H9 (cell line): ENCODE measurements around the gene TNPO2. TPM values are rescaled to one million over a fixed set of nuclear protein-coding genes. Genes with fewer than 3 reads are reported as not detected.

Source experiments
- DNase-seq: peaks from one replicate; pipeline ENCODE4 v3.0.0-alpha.2; 2017
- H2AFZ ChIP-seq: one replicate; pipeline ENCODE4 v1.6.1; 2013; ENCODE audit warnings: mild to moderate bottlenecking, low read length, control low read depth, moderate library complexity
- H2AK5ac ChIP-seq: 2 replicates; pipeline ENCODE4 v1.6.1; 2013; ENCODE audit warnings: low read length, control low read depth, mixed read lengths; ENCODE audit not compliant: insufficient read length
- H2BK120ac ChIP-seq: one replicate; pipeline ENCODE4 v1.6.1; 2013; ENCODE audit warnings: low read depth, mild to moderate bottlenecking, low read length, control low read depth, inconsistent platforms; ENCODE audit not compliant: poor library complexity, severe bottlenecking
- H2BK12ac ChIP-seq: 2 replicates; pipeline ENCODE4 v1.6.1; 2013; ENCODE audit warnings: low read length, control low read depth, mixed read lengths, low read depth; ENCODE audit not compliant: insufficient read length
- H2BK15ac ChIP-seq: 2 replicates; pipeline ENCODE4 v1.6.1; 2013; ENCODE audit warnings: low read depth, low read length, control low read depth
- H2BK20ac ChIP-seq: one replicate; pipeline ENCODE4 v1.6.1; 2013; ENCODE audit warnings: low read depth, mild to moderate bottlenecking, low read length, control low read depth, inconsistent platforms; ENCODE audit not compliant: poor library complexity, severe bottlenecking
- H2BK5ac ChIP-seq: 2 replicates; pipeline ENCODE4 v1.6.1; 2013; ENCODE audit warnings: low read length, control low read depth, mixed read lengths; ENCODE audit not compliant: insufficient read length
- H3K14ac ChIP-seq: 2 replicates; pipeline ENCODE4 v1.6.1; 2013; ENCODE audit warnings: low read length, control low read depth; ENCODE audit not compliant: insufficient read depth
- H3K18ac ChIP-seq: 2 replicates; pipeline ENCODE4 v1.6.1; 2013; ENCODE audit warnings: low read depth, mild to moderate bottlenecking, mixed read lengths, low read length, control low read depth; ENCODE audit not compliant: insufficient read length
- H3K23ac ChIP-seq: 2 replicates; pipeline ENCODE4 v1.6.1; 2013; ENCODE audit warnings: low read length, control low read depth, mixed read lengths, low read depth; ENCODE audit not compliant: insufficient read length
- H3K23me2 ChIP-seq: 2 replicates; pipeline ENCODE4 v1.6.1; 2013; ENCODE audit warnings: low read depth, mild to moderate bottlenecking, mixed read lengths, low read length, control low read depth; ENCODE audit not compliant: insufficient read length, poor library complexity, severe bottlenecking
- H3K27ac ChIP-seq: 2 replicates; pipeline ENCODE4 v1.5.1; 2013; ENCODE audit warnings: low read length, control low read depth, mixed read lengths, low read depth; ENCODE audit not compliant: insufficient read length
- H3K27me3 ChIP-seq: 2 replicates; pipeline ENCODE4 v1.6.1; 2013; ENCODE audit warnings: low read length, control low read depth, inconsistent platforms; ENCODE audit not compliant: insufficient read depth
- H3K4ac ChIP-seq: 2 replicates; pipeline ENCODE4 v1.6.1; 2013; ENCODE audit warnings: low read depth, mild to moderate bottlenecking, control low read depth, inconsistent platforms, low read length, moderate library complexity
- H3K4me1 ChIP-seq: 2 replicates; pipeline ENCODE4 v1.6.1; 2013; ENCODE audit warnings: low read length, control low read depth, inconsistent platforms; ENCODE audit not compliant: insufficient read depth
- H3K4me2 ChIP-seq: 2 replicates; pipeline ENCODE4 v1.6.1; 2013; ENCODE audit warnings: low read length, control low read depth, mixed read lengths; ENCODE audit not compliant: insufficient read length, insufficient read depth
- H3K56ac ChIP-seq: 2 replicates; pipeline ENCODE4 v1.6.1; 2013; ENCODE audit warnings: low read depth, mild to moderate bottlenecking, mixed read lengths, low read length, control low read depth; ENCODE audit not compliant: insufficient read length
- H3K79me1 ChIP-seq: 2 replicates; pipeline ENCODE4 v1.6.1; 2013; ENCODE audit warnings: low read depth, mild to moderate bottlenecking, moderate library complexity, low read length, control low read depth, inconsistent platforms; ENCODE audit not compliant: insufficient read depth, poor library complexity, severe bottlenecking
- H3K79me2 ChIP-seq: 2 replicates; pipeline ENCODE4 v1.6.1; 2013; ENCODE audit warnings: low read length, control low read depth, inconsistent platforms; ENCODE audit not compliant: insufficient read depth
- H3K9ac ChIP-seq: 2 replicates; pipeline ENCODE4 v1.6.1; 2013; ENCODE audit warnings: low read length, control low read depth, mixed read lengths; ENCODE audit not compliant: insufficient read length; ENCODE audit errors: extremely low read depth
- H3K9me3 ChIP-seq: one replicate; pipeline ENCODE4 v1.6.1; 2013; ENCODE audit warnings: low read depth, low read length, inconsistent platforms; ENCODE audit not compliant: control insufficient read depth
- H3T11ph ChIP-seq: one replicate; pipeline ENCODE4 v1.6.1; 2013; ENCODE audit warnings: mild to moderate bottlenecking, low read length, control low read depth, inconsistent platforms
- H4K20me1 ChIP-seq: one replicate; pipeline ENCODE4 v1.6.1; 2013; ENCODE audit not compliant: control insufficient read depth, insufficient read length, insufficient read depth
- H4K5ac ChIP-seq: 2 replicates; pipeline ENCODE4 v1.6.1; 2013; ENCODE audit warnings: low read depth, mild to moderate bottlenecking, mixed read lengths, low read length, control low read depth; ENCODE audit not compliant: insufficient read length
- H4K8ac ChIP-seq: replicated peaks from 2 replicates; pipeline ENCODE4 v1.6.1; 2013; ENCODE audit warnings: low read length, control low read depth, mixed read lengths, low read depth; ENCODE audit not compliant: insufficient read length
- H4K91ac ChIP-seq: 2 replicates; pipeline ENCODE4 v1.6.1; 2013; ENCODE audit warnings: low read depth, mild to moderate bottlenecking, moderate library complexity, mixed read lengths, low read length, control low read depth; ENCODE audit not compliant: insufficient read length
- H3K27ac Mint-ChIP-seq, 3 experiments: 2 replicates in 2 of 3; 3 replicates in 1 of 3; pipeline ENCODE4 v1.8.0; 2020 to 2021; ENCODE audit warnings: mixed read lengths in 3 of 3, mild to moderate bottlenecking in 1 of 3, moderate library complexity in 1 of 3
- H3K27me3 Mint-ChIP-seq: 2 replicates; pipeline ENCODE4 v1.8.0; 2021; ENCODE audit warnings: low read depth, mild to moderate bottlenecking, moderate library complexity, mixed read lengths
- H3K36me3 Mint-ChIP-seq, 3 experiments: 2 replicates in 2 of 3; 3 replicates in 1 of 3; pipeline ENCODE4 v1.8.0; 2020 to 2021; ENCODE audit warnings: low read depth in 3 of 3, mixed read lengths in 3 of 3; ENCODE audit not compliant: insufficient read depth in 1 of 3
- H3K4me1 Mint-ChIP-seq, 2 experiments: 2 replicates each; pipeline ENCODE4 v1.8.0; 2020; ENCODE audit warnings: mixed read lengths in 2 of 2
- H3K4me3 Mint-ChIP-seq, 2 experiments: 2 replicates in 1 of 2; 3 replicates in 1 of 2; pipeline ENCODE4 v1.8.0; 2020 to 2021; ENCODE audit warnings: mild to moderate bottlenecking in 2 of 2, mixed read lengths in 2 of 2, moderate library complexity in 1 of 2
- H3K9me3 Mint-ChIP-seq, 2 experiments: 2 replicates in 1 of 2; 3 replicates in 1 of 2; pipeline ENCODE4 v1.8.0; 2020; ENCODE audit warnings: mild to moderate bottlenecking in 2 of 2, mixed read lengths in 2 of 2, moderate library complexity in 1 of 2
- CTCF ChIP-seq: fragments of 200-600 bp; sonication (generic); conservative IDR thresholded peaks from 3 replicates; pipeline ENCODE4 v1.8.0; 2021; ENCODE audit warnings: antibody characterized with exemption, mild to moderate bottlenecking
- WGBS: extraction: QIAGEN DNeasy Blood & Tissue Kit; methylation state at CpG from one replicate; pipeline ENCODE4 v1.1.7; 2013; ENCODE audit warnings: missing lambda C conversion rate, low lambda C conversion rate, mixed read lengths; ENCODE audit not compliant: insufficient read length; ENCODE audit errors: extremely low coverage; 5-methylcytosine and 5-hydroxymethylcytosine counted together
- total RNA-seq: library from RNA; stranded (reverse); gene quantifications from 2 replicates; pipeline ENCODE4 v1.2.1, GENCODE V29; 2021

Gene TNPO2
- total RNA-seq, 1 experiment from 2014 or later: 159 TPM

GRCh38 chr19:12767150-12767549 lies 43.4 kb upstream of the TNPO2 start:
- H2BK20ac ChIP-seq: no peak overlapping the region
- H4K8ac ChIP-seq: no peak overlapping the region
- no peak overlapping the region; a peak in 1 of 7 replicates for H3K27ac Mint-ChIP-seq
- no peak overlapping the region for H2BK120ac ChIP-seq
- no peak overlapping the region for H3T11ph ChIP-seq
- no CpG with 5 or more reads among the region's 11 CpGs for WGBS
- H3K4me2 ChIP-seq: no peak overlapping the region
- no peak overlapping the region for H2BK12ac ChIP-seq
- H3K56ac ChIP-seq: no peak overlapping the region
- no peaks in the 10 kb centered on the region for H3K79me2 ChIP-seq
- H3K9ac ChIP-seq: no peak overlapping the region
- no peak overlapping the region for H4K91ac ChIP-seq
- H3K27me3 ChIP-seq: no peaks in the 10 kb centered on the region
- H3K23ac ChIP-seq: no peak overlapping the region
- no peak overlapping the region for H2AK5ac ChIP-seq
- H3K4ac ChIP-seq: no peak overlapping the region
- TF ChIP-seq CTCF: no peak
- H3K4me1 ChIP-seq: no peaks in the 10 kb centered on the region; the same call in 1 of the 2 replicates
- no peaks in the 10 kb centered on the region for H4K20me1 ChIP-seq
- no peak overlapping the region for H3K18ac ChIP-seq
- no peaks in the 10 kb centered on the region for H3K9me3 ChIP-seq
- DNase-seq: no peak
- no peak overlapping the region; a peak in 1 of 5 replicates for H3K4me3 Mint-ChIP-seq
- H3K27ac ChIP-seq: no peak overlapping the region
- H3K14ac ChIP-seq: no peak overlapping the region
- H3K4me1 Mint-ChIP-seq: peaks cover 12 to 21% of the 10 kb centered on the region in 2 experiments
- H3K27me3 Mint-ChIP-seq: no peaks in the 10 kb centered on the region
- H3K9me3 Mint-ChIP-seq: no peaks in the 10 kb centered on the region
- no peaks in the 10 kb centered on the region for H3K79me1 ChIP-seq
- peaks cover 34 to 60% (median 54%) of the 10 kb centered on the region in 3 experiments for H3K36me3 Mint-ChIP-seq
- no peak overlapping the region for H2AFZ ChIP-seq
- no peak overlapping the region for H4K5ac ChIP-seq
- no peaks in the 10 kb centered on the region for H3K23me2 ChIP-seq
- no peak overlapping the region for H2BK5ac ChIP-seq
- no peak overlapping the region for H2BK15ac ChIP-seq
